Fibroblast of peridontal ligament (primary cell): ENCODE data around the gene JAKMIP2.

Experiments used
- DNase-seq: peaks from one replicate; pipeline ENCODE4 v3.0.0-alpha.2; 2010; ENCODE audit errors: extremely low read depth

JAKMIP2 gene

DNA sequence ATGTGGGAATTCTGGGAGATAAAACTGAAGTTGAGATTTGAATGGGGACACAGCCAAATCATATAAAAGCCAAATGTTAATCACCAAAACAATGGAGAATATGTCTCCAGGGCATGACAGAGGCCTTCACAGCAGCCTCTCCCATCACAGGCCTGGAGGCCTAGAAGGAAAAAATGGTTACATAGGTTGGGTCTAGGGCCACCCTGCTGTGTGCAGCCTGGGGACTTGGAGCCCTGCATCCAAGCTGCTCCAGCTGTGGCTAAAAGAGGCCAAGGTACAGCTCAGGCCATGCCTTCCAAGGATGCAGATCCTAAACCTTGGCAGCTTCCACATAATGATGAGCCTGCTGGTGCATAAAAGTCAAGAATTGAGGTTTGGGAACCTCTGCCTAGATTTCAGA is 85.1 kb downstream of the JAKMIP2 start:
- DNase-seq, result no peak

DNA sequence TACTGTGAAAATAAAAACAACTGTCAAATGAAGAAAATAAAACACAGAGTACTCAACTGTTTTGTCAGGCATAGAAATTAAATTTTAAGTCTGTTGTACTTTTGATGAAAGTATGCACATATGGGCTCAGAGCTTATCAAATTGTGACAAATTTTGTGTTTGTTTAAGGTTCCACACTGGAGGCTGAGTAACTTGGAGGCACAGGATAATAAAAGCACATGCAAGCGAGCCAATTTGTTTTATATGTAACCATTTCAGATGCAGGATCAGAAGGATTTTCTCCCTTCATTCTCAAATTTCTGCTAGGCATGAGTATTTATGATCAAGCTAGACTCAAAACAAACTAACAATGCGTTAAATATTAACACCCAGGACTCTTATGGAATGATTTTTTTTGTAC is 87.8 kb downstream of the JAKMIP2 start:
- DNase-seq, result no peak

DNA sequence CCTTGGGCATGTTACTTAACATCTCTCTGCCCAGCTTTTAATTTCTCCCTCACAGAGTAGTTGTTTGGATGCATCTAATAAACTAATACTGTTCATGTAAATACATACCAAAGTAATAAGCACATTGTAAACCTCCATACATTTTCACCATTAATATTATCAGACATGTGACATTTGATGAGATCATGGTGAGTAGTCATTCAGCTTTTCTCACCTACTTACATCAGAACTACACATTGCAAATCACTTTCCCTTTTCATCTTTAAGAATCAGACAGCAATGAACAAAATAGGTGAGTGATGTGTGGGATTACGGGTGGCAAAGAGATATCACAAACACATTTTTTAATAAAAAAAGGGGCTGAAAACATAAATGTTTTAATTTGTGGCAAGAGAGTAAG is 89.3 kb downstream of the JAKMIP2 start:
- no peak for DNase-seq

DNA sequence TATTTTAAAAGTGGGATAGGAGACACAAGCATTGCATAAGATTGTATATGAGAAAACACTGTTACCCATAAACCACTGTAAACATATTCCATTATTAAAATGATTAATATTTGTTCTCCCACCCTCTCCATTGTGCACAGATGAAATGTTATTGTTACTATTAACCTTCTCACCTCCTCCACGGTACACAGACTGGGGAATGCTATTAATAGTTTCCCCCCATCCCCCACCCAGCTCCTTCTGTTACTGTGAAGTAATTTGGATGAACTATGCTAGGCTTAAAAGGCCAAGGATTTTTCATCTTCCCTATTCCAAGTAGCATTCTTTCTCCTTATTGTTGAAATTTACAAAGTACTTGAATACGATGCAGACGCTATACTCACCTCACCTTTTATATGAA is 91.4 kb downstream of the JAKMIP2 start:
- no peak for DNase-seq

DNA sequence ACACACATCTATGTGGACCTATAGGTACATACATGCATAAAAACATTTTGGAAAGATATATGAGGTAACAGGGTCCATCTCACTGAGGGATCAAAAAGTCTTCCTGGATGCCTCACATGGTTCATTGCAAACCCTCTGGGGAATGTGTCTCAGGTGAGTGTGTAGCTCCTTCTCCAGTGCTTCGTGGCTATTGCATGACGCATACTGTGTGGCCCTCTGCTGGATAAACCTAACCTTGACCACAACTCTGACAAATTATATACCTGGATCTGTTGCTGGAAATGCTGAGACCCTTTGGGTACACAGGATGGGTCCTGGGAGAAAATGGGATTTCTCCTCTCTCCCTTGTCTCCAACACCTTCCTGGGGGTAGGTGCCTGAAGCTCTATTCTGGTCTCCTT is 91.9 kb downstream of the JAKMIP2 start:
- DNase-seq, result no peak

DNA sequence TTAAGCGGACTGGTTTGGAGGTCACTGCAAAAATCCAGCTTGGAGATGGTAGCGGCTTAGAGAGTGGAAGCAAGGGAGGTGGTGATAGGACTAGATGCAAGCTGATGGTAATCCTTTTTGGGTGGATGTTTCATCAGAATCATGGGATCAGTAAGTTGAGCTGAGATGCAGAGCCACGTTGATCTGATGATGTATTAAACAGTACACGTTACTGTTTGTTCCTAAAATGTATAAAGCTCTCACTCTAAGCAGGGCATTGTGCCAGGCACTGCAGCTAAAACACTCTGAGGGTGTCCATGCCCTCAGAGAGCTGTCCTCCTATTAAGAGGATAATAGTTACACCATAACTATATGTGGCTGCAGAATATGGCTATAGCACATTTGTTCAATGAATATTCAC is 93.1 kb downstream of the JAKMIP2 start:
- DNase-seq, result no peak

DNA sequence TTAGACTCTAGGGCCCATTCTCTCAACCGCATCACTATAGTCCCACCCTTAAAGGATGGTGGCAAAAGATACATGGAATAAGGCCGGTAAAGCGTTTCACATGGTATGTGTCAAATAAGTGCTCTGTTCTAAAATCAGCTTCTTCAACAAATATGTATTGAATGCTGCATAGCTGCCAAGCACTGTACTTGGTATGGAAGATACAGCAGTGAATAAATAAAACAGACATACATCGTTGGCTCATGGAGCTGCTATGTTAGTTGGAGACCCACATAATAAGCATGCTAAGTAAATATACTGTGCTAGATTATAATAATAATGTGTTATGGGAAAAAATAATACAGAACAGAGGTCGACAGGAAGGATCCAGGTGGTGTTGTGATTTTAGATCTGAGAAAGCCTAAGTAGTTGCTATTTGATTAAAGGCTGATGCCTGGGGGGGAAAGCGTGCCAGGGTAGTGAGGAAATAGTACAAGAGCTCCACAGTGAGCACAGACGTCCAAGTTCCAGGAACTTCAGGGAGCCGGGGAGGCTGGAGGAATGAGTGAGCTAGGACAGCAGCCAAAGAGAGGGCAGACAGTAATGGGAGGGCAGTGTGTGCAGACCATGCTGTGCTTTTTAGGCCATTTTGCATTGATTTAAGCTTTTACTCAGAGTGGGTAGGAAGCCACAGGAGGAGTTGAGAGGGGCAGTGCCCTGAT is 93.7 kb downstream of the JAKMIP2 start:
- peak; percentile 22 for DNase-seq

DNA sequence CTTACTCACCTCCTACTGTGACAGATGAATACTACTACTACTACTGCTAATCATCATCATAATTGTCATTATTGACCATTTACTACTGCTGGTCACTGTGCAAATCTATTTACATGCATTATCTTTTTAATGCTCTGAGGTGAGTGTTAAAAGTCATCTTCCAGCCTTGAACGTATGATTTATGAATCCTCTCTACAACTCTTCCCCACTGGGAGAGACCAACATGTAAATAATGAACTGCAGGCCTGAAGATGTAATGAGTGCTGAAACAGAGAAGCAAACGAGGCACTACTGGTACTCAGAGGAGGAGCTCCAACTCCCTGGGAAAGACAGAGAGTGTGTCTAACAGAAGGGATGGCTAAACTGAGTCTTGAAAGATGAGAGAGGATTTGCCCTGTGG is 95.4 kb downstream of the JAKMIP2 start:
- no peak for DNase-seq

DNA sequence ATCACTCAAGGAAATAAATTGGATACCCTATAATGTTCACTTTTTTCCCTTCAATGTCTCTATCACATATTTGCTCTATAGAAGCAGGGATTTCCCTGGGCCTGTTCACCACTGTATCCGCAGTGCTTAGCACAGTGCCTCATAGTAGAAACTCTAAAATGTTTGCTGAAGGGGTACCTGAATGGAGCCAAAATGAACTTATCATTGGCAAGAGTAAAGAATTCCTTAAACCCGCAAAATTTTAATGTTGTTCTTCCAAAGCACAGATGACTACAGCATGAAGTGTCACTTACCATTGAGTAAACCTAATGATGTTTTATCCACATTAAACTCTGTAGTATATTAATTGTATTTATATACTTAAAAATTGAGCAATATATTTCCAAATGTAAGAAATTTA is 96.1 kb downstream of the JAKMIP2 start:
- DNase-seq, result no peak

DNA sequence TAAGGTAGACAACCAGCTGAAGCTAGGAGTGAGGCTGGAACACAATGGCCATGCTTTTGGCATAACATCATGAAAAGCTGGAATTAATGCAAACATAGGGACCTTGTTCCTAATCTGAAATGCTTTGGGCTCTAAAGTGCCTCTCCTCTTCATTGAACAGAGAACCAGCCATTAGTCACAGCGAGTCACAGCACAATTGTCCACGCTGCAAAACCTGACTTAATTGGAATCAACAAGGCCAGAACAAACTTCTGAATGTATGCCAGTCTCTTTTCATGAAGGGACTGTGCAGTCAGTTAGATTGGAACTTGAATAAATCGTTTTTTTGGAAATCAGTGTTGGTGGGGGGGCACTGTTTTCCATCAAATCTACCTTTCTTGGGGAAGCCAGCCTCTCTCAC is 96.5 kb downstream of the JAKMIP2 start:
- DNase-seq, result no peak

DNA sequence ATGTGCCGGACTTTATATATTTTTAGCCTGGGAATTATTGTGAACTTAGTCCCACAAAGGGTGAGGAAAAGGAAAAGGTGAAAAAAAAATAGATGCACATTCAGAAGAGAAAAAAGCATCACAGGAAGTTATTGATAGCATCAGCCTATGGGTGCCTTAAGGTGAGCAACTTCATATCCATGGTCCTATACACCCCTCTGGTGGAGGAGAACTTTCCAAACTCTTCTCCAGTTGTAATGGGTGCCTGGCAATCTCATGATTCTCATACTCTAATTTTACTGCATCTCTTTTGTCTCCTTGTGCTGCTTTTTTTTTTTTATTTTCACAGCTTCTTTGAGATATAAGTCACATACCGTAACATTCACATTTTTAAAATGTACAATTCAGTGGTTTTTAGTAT is 107.4 kb downstream of the JAKMIP2 start:
- DNase-seq, result no peak

DNA sequence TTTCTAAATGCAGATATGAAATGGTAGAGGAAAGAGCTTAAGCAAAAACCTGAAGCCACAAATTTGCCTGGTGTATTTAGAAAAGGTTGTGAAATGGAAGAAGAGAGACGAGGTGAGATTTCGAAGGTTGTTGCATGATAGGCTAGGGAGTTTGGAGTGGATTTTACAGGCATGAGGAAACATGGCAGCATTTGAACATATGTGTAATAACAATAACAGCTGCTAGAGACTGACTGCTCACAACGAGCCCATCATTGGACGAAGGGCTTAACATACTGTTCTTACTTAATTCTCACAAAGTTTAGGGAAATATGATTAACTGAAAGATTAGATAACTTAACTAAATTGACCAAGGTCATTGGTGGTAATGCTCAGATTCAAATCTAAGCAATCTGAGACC is 108.1 kb downstream of the JAKMIP2 start:
- no peak for DNase-seq

DNA sequence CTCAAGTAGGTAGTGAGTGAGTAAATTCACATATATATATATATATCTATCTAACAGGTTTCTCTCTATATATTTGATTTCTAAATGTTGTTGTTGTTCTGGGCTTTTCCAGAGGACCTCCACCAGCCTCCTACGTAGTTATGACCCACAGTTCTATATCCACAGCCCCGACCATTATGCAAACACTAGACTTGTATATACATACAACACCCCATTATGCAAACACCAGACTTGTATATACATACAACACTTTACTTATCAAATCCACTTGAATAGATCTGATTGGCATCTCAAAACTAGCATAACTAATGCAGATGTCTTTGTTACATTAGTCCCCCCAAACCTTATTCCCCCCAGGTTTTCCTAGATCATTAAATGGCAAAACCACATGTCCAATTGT is 108.7 kb downstream of the JAKMIP2 start:
- no peak for DNase-seq

DNA sequence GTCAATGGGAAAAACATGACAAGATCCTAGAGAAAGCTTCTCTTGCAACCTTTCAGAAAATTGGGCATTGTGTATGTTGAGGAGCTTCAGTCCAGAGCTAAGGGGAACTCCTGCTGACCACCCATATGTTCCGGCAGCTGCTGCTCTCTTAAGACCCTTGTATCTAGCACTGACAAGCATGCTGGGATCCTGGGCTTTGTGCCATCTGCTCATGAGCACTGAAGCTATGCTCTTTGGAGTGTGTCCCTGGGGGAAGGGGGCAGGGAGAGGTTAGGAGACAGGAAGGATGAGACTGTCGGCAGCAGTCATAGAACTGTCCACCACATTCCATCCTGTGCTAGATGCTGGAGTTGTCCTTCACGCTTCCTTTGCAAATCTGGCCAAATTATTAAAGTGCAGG is 109.3 kb downstream of the JAKMIP2 start:
- no peak for DNase-seq

DNA sequence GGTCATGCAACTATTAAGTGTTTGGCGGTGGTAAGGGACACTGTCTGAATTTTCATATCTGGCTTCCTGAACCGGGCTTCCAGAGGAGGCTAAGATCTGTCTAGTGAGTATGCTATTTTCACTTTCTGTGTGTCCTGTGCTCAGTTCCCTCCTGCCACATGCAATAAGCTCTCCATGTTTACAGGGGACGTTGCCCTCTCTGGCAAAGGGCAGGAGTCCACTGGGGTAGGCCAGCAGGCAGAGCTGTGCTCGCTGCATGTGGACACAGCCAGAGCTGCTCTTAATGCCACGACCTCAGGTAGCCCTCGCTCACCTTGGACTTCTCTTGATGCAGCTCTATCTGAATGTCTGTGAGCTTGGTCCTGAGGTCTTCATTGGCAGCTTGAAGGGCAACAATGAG is 111.2 kb downstream of the JAKMIP2 start:
- DNase-seq, result no peak

DNA sequence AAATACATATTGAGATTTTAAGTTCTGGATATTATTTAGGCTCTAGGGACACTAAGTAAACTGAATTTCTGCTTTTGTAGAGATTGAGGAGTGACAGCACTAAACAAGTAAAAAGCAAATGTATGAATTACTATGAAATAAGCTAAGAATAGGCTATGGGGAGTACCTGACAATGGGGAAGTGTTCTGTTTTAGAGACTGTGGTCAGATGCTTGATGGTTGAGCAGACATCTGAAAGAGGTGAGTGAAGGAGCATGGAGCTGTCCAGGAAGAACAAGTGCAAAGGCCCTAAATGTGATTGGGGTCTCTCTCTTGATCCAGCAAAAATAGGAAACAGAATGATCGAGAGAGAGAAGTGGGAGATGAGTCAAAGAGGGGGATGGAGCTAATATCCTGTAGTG is 111.7 kb downstream of the JAKMIP2 start:
- no peak for DNase-seq

DNA sequence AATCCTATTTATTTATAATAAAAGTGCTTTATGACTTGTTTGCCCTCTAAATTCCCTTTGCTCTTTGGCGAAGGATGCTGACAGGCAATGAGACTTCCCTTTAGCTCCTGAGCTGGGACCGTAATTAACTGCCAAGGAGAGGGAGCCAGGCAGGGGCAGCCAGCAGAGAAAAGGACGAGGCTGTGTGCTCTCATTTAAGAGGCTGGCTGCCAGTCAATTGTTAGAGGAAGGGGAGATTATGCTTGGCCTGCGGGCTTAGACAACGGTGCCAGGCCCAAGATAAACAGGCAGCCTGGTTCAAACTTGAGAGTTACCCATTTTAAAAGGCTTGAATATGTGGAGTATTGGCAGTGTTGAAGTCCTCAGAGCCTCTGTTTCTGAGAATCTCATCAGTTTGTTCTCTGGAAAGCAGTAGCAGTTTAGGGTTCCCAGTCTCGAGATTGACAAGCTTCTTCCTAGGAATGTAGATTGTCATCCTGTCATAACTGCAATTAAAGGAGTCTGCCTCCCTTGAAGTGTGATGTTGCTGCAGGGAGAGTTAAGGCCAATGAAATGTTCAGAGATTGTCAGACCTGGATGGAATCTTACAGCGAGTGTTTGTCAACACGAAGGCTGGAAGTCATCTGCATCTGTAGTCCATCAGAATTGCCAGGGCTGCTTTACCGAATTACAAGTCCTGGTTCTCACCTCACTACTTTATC is 113.2 kb downstream of the JAKMIP2 start:
- DNase-seq, result no peak

DNA sequence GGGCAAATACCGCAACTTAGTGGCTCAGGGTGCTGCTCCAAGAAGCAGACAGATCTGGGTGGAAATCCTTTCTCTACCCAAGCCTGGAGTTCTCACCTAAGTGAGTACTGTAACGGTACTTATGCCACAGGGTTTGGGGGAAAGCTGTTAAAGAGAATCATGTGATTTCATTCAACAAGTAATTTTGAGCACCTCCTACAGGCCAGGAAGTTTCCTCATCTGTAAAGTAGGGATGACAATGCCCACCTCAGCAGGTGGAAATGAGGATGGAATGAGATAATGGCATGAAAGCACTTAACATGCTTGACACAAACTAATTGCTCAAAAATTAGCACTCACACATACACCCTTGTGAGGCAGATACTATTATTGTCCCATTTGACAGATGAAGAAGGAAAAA is 114.1 kb downstream of the JAKMIP2 start:
- DNase-seq, result no peak

DNA sequence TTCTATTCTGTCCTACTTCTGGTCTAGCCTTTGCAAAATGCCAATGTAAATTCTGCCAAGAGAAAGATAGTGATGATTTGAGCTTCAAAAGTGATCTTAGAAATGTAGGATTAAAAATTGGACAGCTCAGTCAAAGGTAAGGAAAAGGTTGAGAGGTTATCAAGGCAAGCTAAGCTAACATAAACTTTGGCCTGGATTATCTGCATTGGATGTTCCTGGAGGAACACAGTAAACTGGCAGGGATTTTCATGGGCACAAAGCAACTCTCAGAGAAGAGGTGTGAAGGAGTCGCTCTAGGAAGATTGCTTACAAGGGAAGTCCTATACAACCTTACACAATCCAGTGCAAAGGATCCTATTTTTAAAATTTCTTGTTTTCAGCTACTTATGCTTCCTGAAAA is 115.2 kb downstream of the JAKMIP2 start:
- DNase-seq, result no peak

DNA sequence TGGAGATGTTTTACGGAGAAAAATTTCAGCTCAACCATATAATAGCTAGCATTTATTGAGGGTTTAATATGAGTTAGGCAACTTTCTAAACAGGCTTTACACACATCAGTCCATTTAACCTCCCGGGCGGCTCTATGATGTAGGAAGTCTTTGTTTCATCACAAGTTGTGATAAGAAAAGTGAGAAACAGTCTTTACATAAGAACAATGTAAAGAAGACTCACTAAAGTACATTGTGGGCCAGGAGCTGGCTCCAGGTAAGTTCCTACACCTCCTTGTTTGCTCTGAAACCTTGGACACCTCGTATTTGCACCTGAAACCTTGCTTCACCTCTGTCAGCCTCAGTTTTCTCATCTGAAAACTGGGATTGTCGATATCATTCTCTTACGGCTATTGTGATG is 116.1 kb downstream of the JAKMIP2 start:
- no peak for DNase-seq

DNA sequence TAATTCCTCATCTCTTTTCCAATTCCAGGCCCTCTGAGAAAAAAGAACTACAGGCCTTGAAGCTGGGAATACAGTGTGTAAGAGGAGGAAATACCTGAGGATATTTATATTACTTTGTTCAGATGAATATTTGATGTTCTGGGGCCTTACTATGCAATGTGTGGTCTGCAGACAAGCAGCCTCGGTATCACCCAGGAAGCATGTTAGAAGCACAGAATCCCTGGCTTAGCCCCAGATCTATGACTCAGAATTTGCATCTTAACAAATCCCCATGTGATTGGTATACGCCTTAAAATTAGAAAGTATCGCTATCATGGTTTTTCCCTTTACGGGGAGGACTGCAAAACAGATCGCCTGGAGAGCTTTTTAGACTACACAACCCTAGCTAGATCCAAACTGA is 121.0 kb downstream of the JAKMIP2 start:
- no peak for DNase-seq

DNA sequence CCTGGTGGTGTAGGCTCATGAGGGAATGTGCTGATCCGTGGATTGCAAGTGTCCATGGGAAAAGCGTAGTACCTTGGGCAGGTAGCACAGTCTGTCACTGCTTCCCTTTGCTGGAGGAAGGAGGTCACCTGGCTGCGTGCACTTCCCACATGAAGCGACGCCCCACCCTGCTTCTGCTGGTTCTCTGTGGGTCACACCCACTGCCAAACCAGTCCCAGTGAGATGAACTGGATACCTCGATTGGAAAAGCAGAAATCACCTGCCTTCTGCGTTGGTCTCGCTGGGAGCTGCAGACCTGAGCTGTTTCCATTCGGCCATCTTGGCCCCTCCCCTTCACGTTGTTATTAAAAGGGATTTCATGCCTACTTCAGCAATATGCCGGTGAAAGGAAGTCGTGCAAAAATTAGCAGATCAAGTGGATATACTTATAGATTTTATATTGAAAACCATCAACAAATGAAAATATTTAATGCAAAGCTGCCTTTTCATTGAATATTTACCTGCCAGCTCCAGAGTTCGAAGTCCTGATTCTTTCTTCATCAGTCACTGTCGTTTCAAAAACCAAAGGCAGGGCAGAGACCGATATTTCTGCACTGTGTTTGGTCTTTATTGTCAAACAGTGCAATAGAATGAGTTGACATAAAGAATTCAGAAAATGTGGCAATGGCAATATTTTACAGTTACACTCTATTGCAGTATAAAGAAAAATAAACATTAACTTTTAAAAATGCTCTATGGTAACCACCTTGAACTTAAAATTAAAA is 123.2 kb downstream of the JAKMIP2 start:
- DNase-seq, result no peak

DNA sequence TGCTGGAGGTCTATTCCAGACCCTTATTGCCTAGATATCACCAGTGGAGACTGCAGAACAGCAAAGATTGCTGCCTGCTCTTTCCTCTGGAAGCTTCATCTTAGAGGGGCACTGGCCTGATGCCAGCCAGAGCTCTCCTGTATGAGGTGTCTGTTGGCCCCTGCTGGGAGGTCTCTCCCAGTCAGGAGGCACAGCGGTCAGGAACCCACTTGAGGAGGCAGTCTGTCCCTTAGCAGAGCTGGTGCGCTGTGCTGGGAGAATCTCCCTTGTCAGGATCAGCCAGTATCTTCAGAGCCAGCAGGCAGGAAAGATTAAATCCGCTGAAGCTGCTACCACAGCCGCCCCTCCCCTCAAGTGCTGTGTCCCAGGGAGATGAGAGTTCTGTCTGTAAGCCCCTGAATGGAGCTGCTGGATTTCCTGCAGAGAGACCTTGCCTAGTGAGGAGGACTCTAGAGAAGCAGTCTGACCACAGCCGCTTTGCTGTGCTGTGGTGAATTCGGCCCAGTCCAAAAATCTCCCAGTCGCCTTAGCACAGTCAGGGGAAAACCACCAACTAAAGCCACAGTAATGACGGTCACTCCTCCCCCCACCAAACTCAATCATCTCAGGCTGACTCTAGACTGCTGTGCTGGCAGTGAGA is 124.1 kb downstream of the JAKMIP2 start:
- DNase-seq, result no peak
